HG03442 (cell line): Measurements from ENCODE around the gene PRR32.
"Not testable (repeated sequence)": the region's sequence is repeated elsewhere in the genome, so short reads cannot be mapped to it uniquely, and the experiment has no call there.

ENCODE experiments used
- ATAC-seq: cut with Tn5 transposase; IDR thresholded peaks from one replicate; pipeline ENCODE4 v1.9.1; 2021; ENCODE audit warnings: mild to moderate bottlenecking, moderate library complexity; ENCODE audit not compliant: unreplicated experiment

Gene PRR32, protein sequence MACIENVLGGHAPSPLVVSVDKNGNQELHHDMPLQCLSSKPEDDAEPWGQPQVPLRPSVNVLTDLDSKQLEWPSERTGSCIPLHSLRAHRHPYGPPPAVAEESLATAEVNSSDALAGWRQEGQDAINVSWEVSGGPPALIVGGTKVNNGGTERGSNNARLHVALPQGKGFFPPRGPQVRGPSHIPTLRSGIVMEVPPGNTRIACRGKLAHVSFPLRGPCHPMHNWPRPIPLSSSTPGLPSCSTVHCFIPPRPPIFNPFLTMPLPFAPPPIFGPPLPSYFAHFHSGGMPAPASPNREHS

DNA sequence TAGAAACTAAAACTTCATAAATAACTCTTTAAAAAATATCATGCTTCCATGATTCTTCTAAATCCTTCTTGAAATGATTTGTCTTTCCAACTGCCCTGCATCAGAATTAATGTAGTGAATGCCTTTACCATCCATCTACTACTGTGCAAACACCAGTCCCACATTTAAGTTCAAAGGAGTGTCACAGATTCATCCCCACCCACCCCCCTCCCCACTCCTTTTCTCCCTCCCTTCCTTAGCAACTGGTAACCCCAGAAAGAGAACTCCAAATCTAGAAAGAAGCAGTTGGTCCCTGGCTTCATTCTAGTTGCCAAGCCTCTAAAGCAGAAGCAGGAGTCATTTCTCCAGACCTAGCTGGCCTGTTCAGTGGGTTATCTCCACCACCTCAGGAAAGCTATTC, at the start of gene PRR32:
PRR32 (plus strand) TSS at position 301 of the 400 bp plus-strand sequence. CDS start 115 bp downstream, outside the sequence.
- no peak for ATAC-seq

DNA sequence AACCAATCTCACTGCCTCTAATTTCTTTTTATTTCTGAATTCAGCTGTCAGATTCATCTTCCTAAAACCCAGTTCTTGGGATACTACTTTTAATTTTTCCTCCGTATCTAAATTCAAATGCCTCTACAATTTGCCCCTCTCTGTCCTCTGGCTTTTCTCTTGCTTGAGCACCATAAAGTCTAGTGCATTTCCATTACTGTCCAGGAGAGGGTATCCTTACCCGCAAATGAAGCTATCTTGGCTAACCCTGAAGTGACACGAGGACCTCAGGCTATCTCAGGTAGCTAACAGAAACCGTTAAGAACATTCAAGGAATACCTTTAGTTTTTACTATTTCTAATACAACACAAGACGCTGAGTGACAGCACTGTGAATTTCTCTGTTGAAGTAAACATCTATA, 49.4 kb upstream of the PRR32 start:
- ATAC-seq, result no peak

- no peak for ATAC-seq
These were observed 34.0 kb upstream of the PRR32 start for GRCh38 chrX:126785539-126785938.

GRCh38 chrX:126799059-126799458, 20.5 kb upstream of the PRR32 start:
- no peak for ATAC-seq

- not testable (repeated sequence) for ATAC-seq
These were observed 12.7 kb upstream of the PRR32 start for GRCh38 chrX:126806784-126807183.

GRCh38 chrX:126815806-126816205, 3.7 kb upstream of the PRR32 start:
- ATAC-seq, result no peak

GRCh38 chrX:126820700-126821420, 1.3 kb downstream of the PRR32 start:
- no peak for ATAC-seq

DNA sequence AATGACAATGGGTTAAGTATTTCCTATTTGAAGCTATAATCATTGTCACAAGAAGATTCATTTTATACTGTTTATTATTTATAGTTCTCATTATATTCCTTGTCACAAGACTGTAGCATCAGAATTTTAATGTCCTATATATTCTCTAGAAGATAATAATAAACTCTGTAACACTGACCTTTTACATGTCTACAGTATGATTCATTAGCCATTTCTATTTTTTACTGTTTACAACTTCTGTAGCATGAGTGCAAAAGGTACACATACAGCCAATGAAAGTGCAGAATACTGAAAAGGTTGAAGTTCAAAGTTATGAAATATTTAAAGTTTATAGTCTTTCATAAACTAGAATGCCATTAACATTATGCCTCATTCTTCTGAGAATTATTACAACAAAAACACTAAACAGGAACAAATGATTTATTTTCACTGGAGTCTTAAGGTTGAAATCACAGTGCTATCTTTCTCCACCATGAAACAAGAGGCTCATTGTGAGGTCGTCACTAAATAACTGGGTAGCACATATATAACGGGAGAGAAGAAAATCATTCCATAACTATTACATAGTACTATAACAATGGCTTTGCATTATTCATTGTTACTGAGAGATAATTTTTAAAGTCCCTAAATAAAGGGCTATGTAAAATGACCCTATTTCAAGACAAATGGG, 4.9 kb downstream of the PRR32 start:
- ATAC-seq, result no peak

- no peak for ATAC-seq
These were observed 6.2 kb downstream of the PRR32 start for GRCh38 chrX:126825566-126826193.

DNA sequence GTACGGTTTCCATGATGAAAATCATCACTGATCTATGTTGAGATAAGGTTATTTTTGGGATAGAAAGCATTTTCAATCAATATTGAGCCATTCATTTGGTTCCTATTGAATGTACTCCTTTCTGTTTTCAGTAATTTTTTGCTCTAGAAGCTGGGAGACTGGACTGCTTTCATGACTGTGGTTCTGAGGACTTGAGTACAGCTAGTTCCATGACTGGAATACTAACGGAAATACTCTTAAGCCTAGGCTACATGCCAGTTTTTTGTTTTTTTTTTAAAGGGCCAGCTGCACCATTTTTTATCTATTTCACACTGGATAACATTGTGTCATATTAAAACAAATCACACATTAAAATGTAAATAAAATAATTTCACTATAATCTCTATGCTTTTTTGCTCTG, 16.7 kb downstream of the PRR32 start:
- no peak for ATAC-seq

DNA sequence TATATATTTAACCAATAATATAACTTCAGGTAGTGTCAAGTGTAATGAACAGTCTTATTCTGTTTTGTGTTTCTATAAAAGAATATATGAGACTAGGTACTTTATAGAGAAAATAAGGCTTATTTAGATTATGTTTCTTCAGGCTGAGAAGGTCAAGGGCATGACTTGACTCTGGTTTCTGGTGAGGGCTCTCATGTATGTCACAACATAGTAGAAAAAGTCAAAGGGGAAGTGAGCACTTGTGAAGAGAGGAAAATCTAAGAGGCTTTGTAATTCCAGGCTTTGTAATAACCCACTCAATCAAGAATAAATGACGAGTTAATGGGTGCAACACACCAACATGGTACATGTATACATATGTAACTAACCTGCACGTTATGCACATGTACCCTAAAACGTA, 27.6 kb downstream of the PRR32 start:
- no peak for ATAC-seq

- no peak for ATAC-seq
These were observed 36.5 kb downstream of the PRR32 start for GRCh38 chrX:126855839-126856524.
